Testis (tissue), 3 donors: ENCODE data around the gene SHISAL1. TPM values are rescaled to one million over a fixed set of nuclear protein-coding genes. Genes with fewer than 3 reads are reported as not detected.

Source experiments
- DNase-seq: peaks from one replicate; pipeline ENCODE4 v3.0.0-alpha.2; 2019
- H3K27ac ChIP-seq, 2 donors: fragments of 200-600 bp; sonication (generic); one replicate each; pipeline ENCODE4 v1.5.1; 2019
- H3K27me3 ChIP-seq: fragments of 200-600 bp; sonication (generic); one replicate; pipeline ENCODE4 v1.5.1; 2019
- H3K36me3 ChIP-seq: fragments of 200-600 bp; sonication (generic); one replicate; pipeline ENCODE4 v1.5.1; 2017; ENCODE audit warnings: low read depth; ENCODE audit errors: missing control alignments
- H3K4me1 ChIP-seq: fragments of 200-600 bp; sonication (generic); one replicate; pipeline ENCODE4 v1.5.1; 2019
- H3K4me3 ChIP-seq, 2 donors: fragments of 200-600 bp; sonication (generic); one replicate each; pipeline ENCODE4 v1.5.1; 2017 to 2019
- H3K9me3 ChIP-seq: fragments of 200-600 bp; sonication (generic); one replicate; pipeline ENCODE4 v1.5.1; 2017
- CTCF ChIP-seq, 3 experiments: fragments of 450-650 bp in 2 of 3; fragments of 200-600 bp in 1 of 3; sonication (generic) in 1 of 3; IDR thresholded peaks; one replicate each; pipeline ENCODE4 v1.5.1; 2016 to 2019; ENCODE audit warnings: antibody characterized with exemption in 3 of 3, mild to moderate bottlenecking in 2 of 3, moderate library complexity in 1 of 3
- POLR2A ChIP-seq: fragments of 450-650 bp; IDR thresholded peaks from one replicate; pipeline ENCODE4 v1.6.1; 2017; ENCODE audit warnings: antibody characterized with exemption, mild to moderate bottlenecking, moderate library complexity
- WGBS, 2 donors: methylation state at CpG; one replicate each; pipeline ENCODE4 v1.1.5; 2018; 5-methylcytosine and 5-hydroxymethylcytosine counted together
- intact Hi-C: fragments of 100-400 bp; cut with DNase I; formaldehyde crosslinking; loops from one replicate; pipeline ENCODE4 v1.15.1; 2023; ENCODE audit warnings: low total_unique reads
- polyA plus RNA-seq: library from polyadenylated mRNA; stranded (reverse); fragments of 350-450 nt; fragmentation: Illumina TruSeq; extraction: RNeasy Lipid Tissue Mini Kit (QIAGEN cat#74804); gene quantifications from one replicate; pipeline ENCODE4 v1.2.3, GENCODE V29; 2014; ENCODE audit warnings: low read depth, low replicate concordance; ENCODE audit not compliant: insufficient read depth
- total RNA-seq, 2 donors: library from RNA; depleted of rRNA; stranded (reverse); fragments of >200 nt; gene quantifications; one replicate each; pipeline ENCODE4 v1.2.3, GENCODE V29; 2016

Gene SHISAL1
- total and polyA plus RNA-seq, 3 donors from 2014 or later, result 3.0 to 3.9 (median 3.1) TPM

GRCh38 chr22:44204739-44205515 lies 107.8 kb downstream of the SHISAL1 start:
- Histone ChIP-seq H3K4me3 (no peak overlapping the region), H3K36me3 (no peaks in the 10 kb centered on the region), H3K27ac (no peak overlapping the region), H3K4me1 (no peaks in the 10 kb centered on the region), H3K27me3 (no peaks in the 10 kb centered on the region), H3K9me3 (no peaks in the 10 kb centered on the region)
- no peak for DNase-seq
- TF ChIP-seq CTCF (IDR thresholded peaks at IDR 0.05), result no peak
- no peak for TF ChIP-seq POLR2A
- WGBS, 2 donors, result 83 to 94% methylated on average over 8 to 16 of the region's 16 CpGs
- intact Hi-C loops, result no loop called here

GRCh38 chr22:44203203-44203602 lies 109.5 kb downstream of the SHISAL1 start:
- no peak for DNase-seq
- Histone ChIP-seq H3K4me1 (no peaks in the 10 kb centered on the region), H3K36me3 (no peaks in the 10 kb centered on the region), H3K9me3 (no peaks in the 10 kb centered on the region), H3K27ac (no peak overlapping the region), H3K27me3 (no peaks in the 10 kb centered on the region), H3K4me3 (no peak overlapping the region)
- intact Hi-C loops, result no loop called here
- TF ChIP-seq CTCF (IDR thresholded peaks at IDR 0.05) (no peak), POLR2A (no peak)
- 65 to 73% methylated on average over 6 of the region's 6 CpGs for WGBS, 2 donors

- intact Hi-C loops, result no loop called here
- no peaks in the 10 kb centered on the region for H3K27me3 ChIP-seq
- no peaks in the 10 kb centered on the region for H3K36me3 ChIP-seq
- no peaks in the 10 kb centered on the region for H3K9me3 ChIP-seq
- TF ChIP-seq CTCF (IDR thresholded peaks at IDR 0.05) (no peak), POLR2A (no peak)
- no peak overlapping the region for H3K27ac ChIP-seq
- no peak for DNase-seq
- H3K4me1 ChIP-seq, result no peaks in the 10 kb centered on the region
- 70 to 71% methylated on average over 11 of the region's 11 CpGs for whole genome bisulfite sequencing, 2 donors
- H3K4me3 ChIP-seq, result no peak overlapping the region
Observed at GRCh38 chr22:44202261-44202789, 110.4 kb downstream of the SHISAL1 start.

- no peaks in the 10 kb centered on the region for H3K27me3 ChIP-seq
- whole genome bisulfite sequencing, 2 donors, result 68 to 79% methylated on average over 11 to 12 of the region's 12 CpGs
- no peaks in the 10 kb centered on the region for H3K4me1 ChIP-seq
- H3K4me3 ChIP-seq, result no peak overlapping the region
- H3K27ac ChIP-seq, result no peak overlapping the region
- TF ChIP-seq POLR2A (no peak), CTCF (IDR thresholded peaks at IDR 0.05) (no peak)
- intact Hi-C loops, result no loop called here
- H3K9me3 ChIP-seq, result no peaks in the 10 kb centered on the region
- no peaks in the 10 kb centered on the region for H3K36me3 ChIP-seq
- DNase-seq, result no peak
Observed at GRCh38 chr22:44201665-44202064, 111.1 kb downstream of the SHISAL1 start.
